WTC11 (cell line): Measurements from ENCODE around the gene TXNL4A. TPM values are rescaled to one million over a fixed set of nuclear protein-coding genes. Genes with fewer than 3 reads are reported as not detected.

Source experiments
- ATAC-seq: fragments of 200-7000 bp; cut with Tn5 transposase; 2 replicates; pipeline ENCODE4 v1.10.0; 2021; ENCODE audit warnings: mild to moderate bottlenecking, moderate library complexity
- CTCF ChIA-PET: fragments of 300-600 bp; sonication (Branson Sonifier 250); formaldehyde crosslinking; loops from one replicate; lab custom pipeline; 2021; ENCODE audit warnings: antibody characterized with exemption; lab: Charles Lee
- POLR2A ChIA-PET: fragments of 350-600 bp; sonication (Branson Sonifier 250); formaldehyde crosslinking; loops from one replicate; lab custom pipeline; 2021; ENCODE audit warnings: antibody characterized with exemption; lab: Charles Lee
- DNase-seq: peaks from one replicate; pipeline ENCODE4 v3.0.0; 2021; ENCODE audit warnings: low spot score
- H3K27ac Mint-ChIP-seq: 2 replicates; pipeline ENCODE4 v1.8.0; 2021; ENCODE audit warnings: mixed read lengths
- H3K27me3 Mint-ChIP-seq: 2 replicates; pipeline ENCODE4 v1.8.0; 2021; ENCODE audit warnings: low read depth, mild to moderate bottlenecking, moderate library complexity, mixed read lengths
- H3K36me3 Mint-ChIP-seq: 2 replicates; pipeline ENCODE4 v1.8.0; 2021; ENCODE audit warnings: mixed read lengths
- H3K4me1 Mint-ChIP-seq: 2 replicates; pipeline ENCODE4 v1.8.0; 2022; ENCODE audit warnings: mixed read lengths
- H3K4me3 Mint-ChIP-seq: 2 replicates; pipeline ENCODE4 v1.8.0; 2021; ENCODE audit warnings: mild to moderate bottlenecking, moderate library complexity, mixed read lengths
- H3K9me3 Mint-ChIP-seq: 2 replicates; pipeline ENCODE4 v1.8.0; 2021; ENCODE audit warnings: mixed read lengths
- AFF4 ChIP-seq: sonication (generic); formaldehyde crosslinking; IDR thresholded peaks from 2 replicates; pipeline ENCODE4 v1.8.1; 2023; ENCODE audit warnings: mild to moderate bottlenecking, missing genetic modification reagents, borderline replicate concordance
- ARID4B ChIP-seq: sonication (generic); formaldehyde crosslinking; IDR thresholded peaks from 2 replicates; pipeline ENCODE4 v1.8.0; 2023; ENCODE audit warnings: missing genetic modification reagents, mild to moderate bottlenecking, borderline replicate concordance
- CBFB ChIP-seq: sonication (generic); formaldehyde crosslinking; IDR thresholded peaks from 2 replicates; pipeline ENCODE4 v1.8.1; 2022; ENCODE audit warnings: mild to moderate bottlenecking, low read depth, missing genetic modification reagents
- CREB1 ChIP-seq: sonication (generic); formaldehyde crosslinking; IDR thresholded peaks from 2 replicates; pipeline ENCODE4 v1.8.0; 2023; ENCODE audit warnings: mild to moderate bottlenecking, missing genetic modification reagents
- ELF4 ChIP-seq: sonication (generic); formaldehyde crosslinking; IDR thresholded peaks from 2 replicates; pipeline ENCODE4 v1.8.1; 2022; ENCODE audit warnings: low read depth, mild to moderate bottlenecking, moderate library complexity, missing genetic modification reagents
- ESRRA ChIP-seq: sonication (generic); formaldehyde crosslinking; IDR thresholded peaks from 2 replicates; pipeline ENCODE4 v1.8.1; 2022; ENCODE audit warnings: mild to moderate bottlenecking, missing genetic modification reagents, borderline replicate concordance
- JAZF1 ChIP-seq: fragments of 250-450 bp; sonication (Bioruptor Pico); IDR thresholded peaks from 2 replicates; pipeline ENCODE4 v1.9.0; 2021; ENCODE audit warnings: moderate library complexity, mild to moderate bottlenecking, inconsistent platforms
- MXD4 ChIP-seq: fragments of 250-450 bp; sonication (Bioruptor Pico); IDR thresholded peaks from 2 replicates; pipeline ENCODE4 v1.8.0; 2021; ENCODE audit warnings: mild to moderate bottlenecking, moderate library complexity, borderline replicate concordance
- MYBL2 ChIP-seq: sonication (generic); formaldehyde crosslinking; IDR thresholded peaks from 2 replicates; pipeline ENCODE4 v1.8.1; 2023; ENCODE audit warnings: mild to moderate bottlenecking, moderate library complexity, missing genetic modification reagents
- NFATC4 ChIP-seq: fragments of 250-450 bp; sonication (Bioruptor Pico); IDR thresholded peaks from 2 replicates; pipeline ENCODE4 v1.9.0; 2021; ENCODE audit warnings: mild to moderate bottlenecking
- NR2C2 ChIP-seq: sonication (generic); formaldehyde crosslinking; IDR thresholded peaks from 2 replicates; pipeline ENCODE4 v1.8.0; 2022; ENCODE audit warnings: mild to moderate bottlenecking, missing genetic modification reagents
- NR3C1 ChIP-seq: sonication (generic); formaldehyde crosslinking; conservative IDR thresholded peaks from 2 replicates; pipeline ENCODE4 v1.8.1; 2023; ENCODE audit warnings: low read depth, mild to moderate bottlenecking, missing genetic modification reagents
- PREB ChIP-seq: sonication (generic); formaldehyde crosslinking; IDR thresholded peaks from 2 replicates; pipeline ENCODE4 v1.8.1; 2022; ENCODE audit warnings: mild to moderate bottlenecking, missing genetic modification reagents, moderate library complexity, borderline replicate concordance
- RORB ChIP-seq: fragments of 250-450 bp; sonication (Bioruptor Pico); IDR thresholded peaks from 2 replicates; pipeline ENCODE4 v1.9.0; 2021; ENCODE audit warnings: mild to moderate bottlenecking
- SMAD4 ChIP-seq: sonication (generic); formaldehyde crosslinking; IDR thresholded peaks from 2 replicates; pipeline ENCODE4 v1.8.0; 2022; ENCODE audit warnings: mild to moderate bottlenecking, missing genetic modification reagents
- TCF7 ChIP-seq: sonication (generic); formaldehyde crosslinking; IDR thresholded peaks from 2 replicates; pipeline ENCODE4 v1.8.0; 2022; ENCODE audit warnings: mild to moderate bottlenecking, low read depth, missing genetic modification reagents, moderate library complexity
- ZBTB43 ChIP-seq: sonication (generic); formaldehyde crosslinking; IDR thresholded peaks from 2 replicates; pipeline ENCODE4 v1.8.1; 2023; ENCODE audit warnings: mild to moderate bottlenecking, missing genetic modification reagents
- ZNF396 ChIP-seq: fragments of 250-450 bp; sonication (Bioruptor Pico); IDR thresholded peaks from 2 replicates; pipeline ENCODE4 v1.8.0; 2021; ENCODE audit warnings: mild to moderate bottlenecking, moderate library complexity, borderline replicate concordance
- total RNA-seq: library from RNA; stranded (reverse); gene quantifications from 3 replicates; pipeline ENCODE4 v1.2.3, GENCODE V29; 2021
- TF ChIP-seq, protein P1 (sequence below): fragments of 250-450 bp; sonication (Bioruptor Pico); IDR thresholded peaks from 2 replicates; pipeline ENCODE4 v2.1.2; 2022; ENCODE audit warnings: mild to moderate bottlenecking, moderate library complexity

Gene TXNL4A
- total RNA-seq, 1 experiment from 2014 or later, result 157 TPM

- TF ChIP-seq AFF4 (no peak), SMAD4 (CRISPR knock-in tag) (no peak), ZBTB43 (CRISPR knock-in tag) (no peak), ELF4 (CRISPR knock-in tag) (no peak), MXD4 (no peak), TCF7 (CRISPR knock-in tag) (no peak), CREB1 (CRISPR knock-in tag) (no peak), JAZF1 (CRISPR knock-in tag) (no peak), NR2C2 (CRISPR knock-in tag) (no peak), CBFB (CRISPR knock-in tag) (no peak), ESRRA (CRISPR knock-in tag) (no peak), RORB (no peak), MYBL2 (CRISPR knock-in tag) (no peak)
Measured at GRCh38 chr18:79975985-79976680, 12.2 kb downstream of the TXNL4A start (continued).

- Mint-ChIP-seq H3K4me1 (no peaks in the 10 kb centered on the region), H3K9me3 (no peaks in the 10 kb centered on the region), H3K4me3 (no peak overlapping the region), H3K36me3 (peaks cover 69% of the 10 kb centered on the region), H3K27me3 (no peaks in the 10 kb centered on the region), H3K27ac (no peak overlapping the region)
- ChIA-PET CTCF (no interaction called here), POLR2A (no interaction called here)
- DNase-seq, result no peak
- TF ChIP-seq MYBL2 (CRISPR knock-in tag) (no peak), ELF4 (CRISPR knock-in tag) (no peak), NFATC4 (CRISPR knock-in tag) (no peak), ZNF396 (CRISPR knock-in tag) (no peak), PREB (CRISPR knock-in tag) (no peak), ARID4B (no peak), NR3C1 (no peak)
- TF ChIP-seq, protein P1, sequence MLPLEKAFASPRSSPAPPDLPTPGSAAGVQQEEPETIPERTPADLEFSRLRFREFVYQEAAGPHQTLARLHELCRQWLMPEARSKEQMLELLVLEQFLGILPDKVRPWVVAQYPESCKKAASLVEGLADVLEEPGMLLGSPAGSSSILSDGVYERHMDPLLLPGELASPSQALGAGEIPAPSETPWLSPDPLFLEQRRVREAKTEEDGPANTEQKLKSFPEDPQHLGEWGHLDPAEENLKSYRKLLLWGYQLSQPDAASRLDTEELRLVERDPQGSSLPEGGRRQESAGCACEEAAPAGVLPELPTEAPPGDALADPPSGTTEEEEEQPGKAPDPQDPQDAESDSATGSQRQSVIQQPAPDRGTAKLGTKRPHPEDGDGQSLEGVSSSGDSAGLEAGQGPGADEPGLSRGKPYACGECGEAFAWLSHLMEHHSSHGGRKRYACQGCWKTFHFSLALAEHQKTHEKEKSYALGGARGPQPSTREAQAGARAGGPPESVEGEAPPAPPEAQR (CRISPR knock-in tag), result no peak
- ATAC-seq, result no peak
Measured at GRCh38 chr18:79975043-79975442, 13.3 kb downstream of the TXNL4A start.
